Activated CD8-positive, alpha-beta memory T cell treated with anti-CD3 and anti-CD28 coated beads, Interleukin-2, amount 10 ng/mL, durations not matched to agents 7 days and 5 days (primary cell): ENCODE results near the gene MAP3K6. TPM values are rescaled to one million over a fixed set of nuclear protein-coding genes. Genes with fewer than 3 reads are reported as not detected.

Experiments
- ATAC-seq: fragments of 150-1000 bp; cut with Tn5 transposase; one replicate; pipeline ENCODE4 v1.10.0; 2021; ENCODE audit warnings: moderate library complexity
- CTCF ChIA-PET: fragments of 350-600 bp; sonication (Branson Sonifier 250); formaldehyde crosslinking; loops from one replicate; lab custom pipeline; 2021; ENCODE audit warnings: antibody characterized with exemption; lab: Charles Lee
- DNase-seq: peaks from one replicate; pipeline ENCODE4 v3.0.0-alpha.2; 2020
- H3K27ac Mint-ChIP-seq: one replicate; pipeline ENCODE4 v1.8.0; 2021; ENCODE audit warnings: mild to moderate bottlenecking, mixed read lengths
- H3K27me3 Mint-ChIP-seq: one replicate; pipeline ENCODE4 v1.8.0; 2021; ENCODE audit warnings: mixed read lengths
- H3K36me3 Mint-ChIP-seq: one replicate; pipeline ENCODE4 v1.8.0; 2021; ENCODE audit warnings: mild to moderate bottlenecking, mixed read lengths
- H3K4me1 Mint-ChIP-seq: one replicate; pipeline ENCODE4 v1.8.0; 2021; ENCODE audit warnings: mixed read lengths
- H3K4me3 Mint-ChIP-seq: one replicate; pipeline ENCODE4 v1.8.0; 2021; ENCODE audit warnings: mild to moderate bottlenecking, moderate library complexity, mixed read lengths
- H3K9me3 Mint-ChIP-seq: one replicate; pipeline ENCODE4 v1.8.0; 2022; ENCODE audit warnings: low read depth, mixed read lengths
- total RNA-seq, 2 experiments: library from RNA; stranded (reverse); gene quantifications; one replicate each; pipeline ENCODE4 v1.2.3, GENCODE V29; 2021

MAP3K6 gene
- total RNA-seq, 2 experiments from 2014 or later, result 7.4 to 10.6 TPM

- Mint-ChIP-seq H3K27me3 (peaks cover 9% of the 10 kb centered on the region), H3K4me1 (peaks cover 32% of the 10 kb centered on the region), H3K9me3 (no peaks in the 10 kb centered on the region), H3K27ac (no peak overlapping the region), H3K4me3 (peak overlapping the region; percentile 78), H3K36me3 (no peaks in the 10 kb centered on the region)
- ATAC-seq (no peak), DNase-seq (no peak)
- CTCF ChIA-PET, result interaction anchor here (0.9 to 9.1 kb wide), 16 partner anchors 8 to 320 kb away, joined by 3 to 127 read pairs (median 10); partner anchors contain the start of genes GPR3 and SYTL1
Observed at GRCh38 chr1:27364696-27365371, 1.9 kb downstream of the MAP3K6 start.

DNA sequence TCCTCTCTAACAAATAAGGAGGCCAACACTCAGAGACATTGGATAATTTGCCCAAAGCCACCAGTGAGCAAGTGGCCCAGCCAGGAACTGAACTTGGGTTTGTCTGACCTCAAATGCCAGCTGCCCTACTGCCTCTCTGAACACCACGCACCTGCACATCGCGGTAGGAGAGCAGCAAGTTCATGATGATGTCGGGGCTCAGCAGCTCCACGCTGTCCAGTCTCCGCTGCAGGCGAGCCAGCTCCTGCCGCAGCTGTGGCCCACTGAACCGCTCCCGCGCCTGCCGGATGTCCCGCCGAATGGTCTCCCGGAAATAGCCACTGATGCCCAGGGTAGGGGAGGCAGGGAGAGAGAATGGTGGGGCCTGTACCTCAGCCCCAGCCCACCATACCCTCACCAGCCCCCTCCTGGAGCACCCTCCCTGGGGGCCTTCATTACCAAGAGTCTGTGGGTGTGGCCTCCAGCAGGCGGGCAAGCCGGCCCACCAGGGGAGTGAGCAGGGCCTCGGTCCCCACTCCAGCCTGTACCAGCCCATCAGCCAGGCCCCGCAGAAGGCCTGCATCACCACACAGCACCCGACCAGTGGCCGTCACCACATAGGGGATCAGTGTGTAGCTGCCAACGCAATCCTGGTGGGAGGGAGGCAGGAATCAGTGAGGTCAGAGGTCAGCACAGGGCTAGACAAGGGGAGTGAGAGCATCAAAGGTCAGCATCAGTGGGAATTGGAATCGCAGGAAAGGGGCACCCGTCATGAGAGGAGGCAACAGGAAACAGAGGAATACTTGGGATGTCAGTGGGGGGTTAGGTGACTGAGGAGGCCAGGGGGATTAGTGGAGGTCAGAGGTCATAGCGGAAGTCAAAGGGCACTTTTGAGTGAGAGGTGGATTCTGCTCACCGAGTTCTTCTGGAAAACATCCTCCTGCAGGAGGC lies 2.7 kb downstream of the MAP3K6 start:
- H3K27me3 Mint-ChIP-seq, result peaks cover 11% of the 10 kb centered on the region
- CTCF ChIA-PET, result interaction anchor here (1.1 to 9.1 kb wide), 5 partner anchors 7 to 41 kb away, joined by 3 to 127 read pairs (median 24); partner anchors contain the start of gene GPR3
- no peak overlapping the region for H3K27ac Mint-ChIP-seq
- DNase-seq (no peak), ATAC-seq (no peak)
- no peaks in the 10 kb centered on the region for H3K9me3 Mint-ChIP-seq
- H3K36me3 Mint-ChIP-seq, result no peaks in the 10 kb centered on the region
- H3K4me1 Mint-ChIP-seq, result peaks cover 31% of the 10 kb centered on the region
- no peak overlapping the region for H3K4me3 Mint-ChIP-seq

GRCh38 chr1:27361553-27361952 lies 5.2 kb downstream of the MAP3K6 start:
- CTCF ChIA-PET, result interaction anchor here (1.3 to 2.1 kb wide), 4 partner anchors 29 to 64 kb away, joined by 3 to 8 read pairs (median 5); no protein-coding TSS in a partner anchor
- no peak for ATAC-seq
- H3K27ac Mint-ChIP-seq, result no peak overlapping the region
- DNase-seq, result no peak
- H3K9me3 Mint-ChIP-seq, result no peaks in the 10 kb centered on the region
- peaks cover 8% of the 10 kb centered on the region for H3K27me3 Mint-ChIP-seq
- no peak overlapping the region for H3K4me3 Mint-ChIP-seq
- peaks cover 39% of the 10 kb centered on the region for H3K4me1 Mint-ChIP-seq
- H3K36me3 Mint-ChIP-seq, result no peaks in the 10 kb centered on the region

DNA sequence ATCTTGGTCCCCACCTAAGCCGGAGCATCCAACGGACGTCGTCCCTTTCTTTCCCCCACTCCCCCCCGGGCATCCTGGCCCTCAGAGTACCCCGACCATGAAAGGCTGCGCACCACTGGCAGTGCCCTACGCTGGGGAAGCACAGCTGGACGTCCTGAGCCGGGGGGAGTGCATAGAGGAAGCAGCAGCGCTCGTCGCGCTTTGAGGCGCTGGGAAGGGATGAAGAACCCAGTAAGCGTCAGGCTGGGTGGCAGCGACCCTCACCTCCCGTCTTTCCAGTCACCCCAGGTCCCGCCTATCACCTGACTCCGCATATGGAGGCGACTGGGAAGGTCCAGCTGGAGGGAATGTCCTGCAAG lies 5.7 kb downstream of the MAP3K6 start:
- H3K4me3 Mint-ChIP-seq, result peak overlapping the region; percentile 53

GRCh38 chr1:27360159-27361043 lies 6.4 kb downstream of the MAP3K6 start:
- H3K9me3 Mint-ChIP-seq, result no peaks in the 10 kb centered on the region
- H3K27me3 Mint-ChIP-seq, result peaks cover 8% of the 10 kb centered on the region
- no peak overlapping the region for H3K27ac Mint-ChIP-seq
- CTCF ChIA-PET, result interaction anchor here (1.2 to 8.2 kb wide), 8 partner anchors 8 to 302 kb away, joined by 4 to 136 read pairs (median 25); partner anchors contain the start of genes CD164L2, MAP3K6 and SYTL1
- peak overlapping the region; percentile 53 for H3K4me3 Mint-ChIP-seq
- no peaks in the 10 kb centered on the region for H3K36me3 Mint-ChIP-seq
- ATAC-seq (peak; percentile 32), DNase-seq (peak; percentile 60)
- peaks cover 49% of the 10 kb centered on the region for H3K4me1 Mint-ChIP-seq

More for the DNA sequence above, 5.7 kb downstream of the MAP3K6 start:
- peaks cover 45% of the 10 kb centered on the region for H3K4me1 Mint-ChIP-seq
- ATAC-seq (no peak), DNase-seq (no peak)
- H3K27ac Mint-ChIP-seq, result no peak overlapping the region
- no peaks in the 10 kb centered on the region for H3K9me3 Mint-ChIP-seq
- H3K36me3 Mint-ChIP-seq, result no peaks in the 10 kb centered on the region
- CTCF ChIA-PET, result interaction anchor here (1.3 to 2.1 kb wide), 3 partner anchors 28 to 64 kb away, joined by 3 to 8 read pairs (median 5); no protein-coding TSS in a partner anchor
- H3K27me3 Mint-ChIP-seq, result peaks cover 8% of the 10 kb centered on the region

GRCh38 chr1:27359822-27360158 lies 7.0 kb downstream of the MAP3K6 start:
- Mint-ChIP-seq H3K27me3 (peaks cover 8% of the 10 kb centered on the region), H3K36me3 (no peaks in the 10 kb centered on the region), H3K9me3 (no peaks in the 10 kb centered on the region), H3K4me1 (peaks cover 47% of the 10 kb centered on the region), H3K4me3 (peak overlapping the region; percentile 53), H3K27ac (no peak overlapping the region)
- DNase-seq, result no peak
- CTCF ChIA-PET, result interaction anchor here (1.2 to 8.2 kb wide), 7 partner anchors 9 to 303 kb away, joined by 4 to 136 read pairs (median 29); partner anchors contain the start of genes CD164L2, MAP3K6 and SYTL1
- no peak for ATAC-seq

GRCh38 chr1:27358928-27359313 lies 7.8 kb downstream of the MAP3K6 start:
- H3K9me3 Mint-ChIP-seq, result no peaks in the 10 kb centered on the region
- H3K4me1 Mint-ChIP-seq, result peaks cover 44% of the 10 kb centered on the region
- H3K27ac Mint-ChIP-seq, result peak overlapping the region; percentile 5
- no peak for ATAC-seq
- no peak for DNase-seq
- H3K36me3 Mint-ChIP-seq, result no peaks in the 10 kb centered on the region
- CTCF ChIA-PET, result interaction anchor here (1.3 to 8.2 kb wide), 12 partner anchors 10 to 304 kb away, joined by 4 to 136 read pairs (median 25); partner anchors contain the start of genes CD164L2, MAP3K6 and SYTL1
- H3K4me3 Mint-ChIP-seq, result no peak overlapping the region
- H3K27me3 Mint-ChIP-seq, result peaks cover 8% of the 10 kb centered on the region

DNA sequence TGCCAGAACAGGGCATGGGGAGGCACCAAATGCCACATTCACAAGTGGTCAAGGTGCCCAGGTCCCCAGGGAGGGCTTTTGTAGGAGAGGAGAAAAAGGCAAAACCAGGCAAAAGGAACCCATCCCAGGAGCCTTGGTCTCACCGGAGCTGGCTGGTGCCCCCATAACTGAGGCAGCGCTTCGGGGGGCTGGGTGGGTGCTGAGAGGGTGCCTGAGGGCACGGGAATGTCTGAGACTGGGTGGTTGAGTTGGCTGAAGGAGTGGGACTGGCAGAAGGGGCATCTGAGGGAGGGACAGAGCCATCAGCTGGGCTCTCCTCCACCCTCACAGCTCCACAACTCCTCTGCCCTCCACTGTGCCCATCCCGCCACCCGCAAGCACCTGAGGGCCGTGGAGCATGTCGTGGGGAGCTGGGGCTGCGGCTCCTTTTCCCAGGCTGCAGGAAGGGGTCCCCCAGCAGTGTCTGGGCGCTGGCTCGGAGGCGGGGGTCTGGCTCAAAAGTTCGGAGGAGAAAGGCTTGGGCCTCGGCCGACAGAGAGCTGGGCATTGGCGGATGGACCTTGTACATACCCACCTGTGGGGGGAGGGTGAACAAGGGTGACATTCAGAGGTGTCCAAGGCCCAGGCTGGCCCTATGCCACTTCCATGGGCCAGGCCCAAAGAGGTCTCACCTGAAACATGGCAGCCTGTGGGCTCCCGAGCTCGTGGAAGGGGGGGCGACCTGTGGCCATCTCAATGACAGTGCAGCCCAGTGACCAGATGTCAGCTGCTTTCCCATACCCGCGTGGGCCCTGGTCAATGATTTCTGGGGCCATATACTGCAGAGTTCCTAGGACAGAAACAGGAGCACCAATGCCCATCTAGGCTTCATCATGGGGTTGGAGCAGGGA lies 8.5 kb downstream of the MAP3K6 start:
- H3K36me3 Mint-ChIP-seq, result no peaks in the 10 kb centered on the region
- H3K27ac Mint-ChIP-seq, result no peak overlapping the region
- no peak overlapping the region for H3K4me3 Mint-ChIP-seq
- DNase-seq, result no peak
- H3K27me3 Mint-ChIP-seq, result peaks cover 8% of the 10 kb centered on the region
- no peaks in the 10 kb centered on the region for H3K9me3 Mint-ChIP-seq
- peaks cover 44% of the 10 kb centered on the region for H3K4me1 Mint-ChIP-seq
- no peak for ATAC-seq
- CTCF ChIA-PET, result interaction anchor here (0.8 to 8.2 kb wide), 32 partner anchors 9 to 314 kb away, joined by 3 to 136 read pairs (median 5); partner anchors contain the start of genes CD164L2, FCN3, GPR3 and IFI6

- peak overlapping the region; percentile 93 for H3K27ac Mint-ChIP-seq
- H3K36me3 Mint-ChIP-seq, result no peaks in the 10 kb centered on the region
- H3K27me3 Mint-ChIP-seq, result peaks cover 8% of the 10 kb centered on the region
- H3K4me3 Mint-ChIP-seq, result peak overlapping the region; percentile 73
- ATAC-seq, result peak; percentile 76
- no peaks in the 10 kb centered on the region for H3K9me3 Mint-ChIP-seq
- H3K4me1 Mint-ChIP-seq, result peaks cover 44% of the 10 kb centered on the region
- CTCF ChIA-PET, result interaction anchor here (0.6 to 8.2 kb wide), 42 partner anchors 8 to 348 kb away, joined by 3 to 136 read pairs (median 5); partner anchors contain the start of genes CD164L2, FCN3, GPR3 and IFI6
- peak; percentile 87 for DNase-seq
Observed at GRCh38 chr1:27357281-27358037, 9.3 kb downstream of the MAP3K6 start.

- CTCF ChIA-PET, result interaction anchor here (0.6 to 8.2 kb wide), 41 partner anchors 8 to 348 kb away, joined by 3 to 136 read pairs (median 4); partner anchors contain the start of genes CD164L2, FCN3, GPR3 and MAP3K6
- ATAC-seq (peak; percentile 38), DNase-seq (peak; percentile 74)
- Mint-ChIP-seq H3K9me3 (no peaks in the 10 kb centered on the region), H3K27me3 (peaks cover 8% of the 10 kb centered on the region), H3K27ac (peak overlapping the region; percentile 93), H3K4me3 (peak overlapping the region; percentile 73), H3K36me3 (no peaks in the 10 kb centered on the region), H3K4me1 (peaks cover 44% of the 10 kb centered on the region)
Observed at GRCh38 chr1:27356619-27357280, 10.0 kb downstream of the MAP3K6 start.
